Prostate gland (tissue), 2 donors: ENCODE data around the gene TCP11.
"Not testable (repeated sequence)": the region's sequence is repeated elsewhere in the genome, so short reads cannot be mapped to it uniquely, and the experiment has no call there.

ENCODE experiments used
- CTCF ChIP-seq, 4 experiments: fragments of 200-600 bp in 2 of 4; fragments of 450-650 bp in 2 of 4; sonication (generic) in 2 of 4; IDR thresholded peaks; 1 replicate in 3 of 4; 2 replicates in 1 of 4; pipeline ENCODE4 v1.5.1; 2016 to 2019; ENCODE audit warnings: antibody characterized with exemption in 4 of 4, mild to moderate bottlenecking in 2 of 4, moderate library complexity in 2 of 4
- POLR2A ChIP-seq: fragments of 450-650 bp; IDR thresholded peaks from one replicate; pipeline ENCODE4 v1.6.1; 2016; ENCODE audit warnings: antibody characterized with exemption, mild to moderate bottlenecking

- not testable (repeated sequence) for TF ChIP-seq CTCF (IDR thresholded peaks at IDR 0.05); POLR2A
Observed at GRCh38 chr6:35106061-35106460, 35.1 kb downstream of the TCP11 start.
